H1 (cell line): ENCODE data around the gene SRPK3. TPM values are rescaled to one million over a fixed set of nuclear protein-coding genes. Genes with fewer than 3 reads are reported as not detected.

ENCODE experiments used
- CTCF ChIA-PET: fragments of 300-600 bp; sonication (Branson Sonifier 250); formaldehyde crosslinking; loops from one replicate; lab custom pipeline; 2021; ENCODE audit not compliant: partially characterized antibody; lab: Charles Lee
- POLR2A ChIA-PET: fragments of 300-600 bp; sonication (Branson Sonifier 250); formaldehyde crosslinking; loops from one replicate; lab custom pipeline; 2021; ENCODE audit warnings: inconsistent platforms; ENCODE audit not compliant: partially characterized antibody; lab: Charles Lee
- DNase-seq, 2 experiments: peaks; one replicate each; pipeline versions ENCODE4 v3.0.0 to v3.0.0-alpha.2; 2010 to 2022; ENCODE audit warnings: low spot score in 2 of 2, low read depth in 1 of 2, mixed read lengths in 1 of 2
- FAIRE-seq: peaks from 2 replicates; lab custom pipeline; 2011; peaks lifted over from hg19 to GRCh38; lab: Jason Lieb, UNC
- H2AFZ ChIP-seq: 2 replicates; pipeline ENCODE4 v1.8.1; 2012; ENCODE audit warnings: low read length, inconsistent platforms
- H2AK5ac ChIP-seq: 2 replicates; pipeline ENCODE4 v1.6.1; 2013; ENCODE audit warnings: low read depth, low read length
- H2BK120ac ChIP-seq: replicated peaks from 2 replicates; pipeline ENCODE3; 2013; ENCODE audit warnings: low read depth, low read length, inconsistent platforms
- H2BK12ac ChIP-seq: 2 replicates; pipeline ENCODE4 v1.6.1; 2013; ENCODE audit warnings: low read depth, low read length
- H2BK15ac ChIP-seq: 2 replicates; pipeline ENCODE4 v1.6.1; 2013; ENCODE audit warnings: low read length
- H2BK20ac ChIP-seq: 2 replicates; pipeline ENCODE4 v1.6.1; 2013; ENCODE audit warnings: low read length
- H2BK5ac ChIP-seq: 2 replicates; pipeline ENCODE4 v1.6.1; 2013; ENCODE audit warnings: low read depth, low read length
- H3K14ac ChIP-seq: 2 replicates; pipeline ENCODE4 v1.6.1; 2013; ENCODE audit warnings: inconsistent platforms; ENCODE audit not compliant: insufficient read length
- H3K18ac ChIP-seq: 2 replicates; pipeline ENCODE4 v1.6.1; 2013; ENCODE audit warnings: low read length; ENCODE audit errors: extremely low read depth
- H3K23ac ChIP-seq: 2 replicates; pipeline ENCODE4 v1.6.1; 2013; ENCODE audit warnings: inconsistent platforms; ENCODE audit not compliant: insufficient read length
- H3K23me2 ChIP-seq: 2 replicates; pipeline ENCODE4 v1.6.1; 2013; ENCODE audit warnings: low read depth, low read length
- H3K27ac ChIP-seq: 2 replicates; pipeline ENCODE4 v1.6.1; 2011; ENCODE audit warnings: low read depth, low read length, inconsistent platforms
- H3K27me3 ChIP-seq, 4 experiments: replicated peaks in 1 of 4; 1 replicate in 1 of 4; 2 replicates in 3 of 4; pipeline versions ENCODE4 v1.6.1 to v1.8.1; 2011 to 2013; ENCODE audit warnings: low read length in 3 of 4, mild to moderate bottlenecking in 3 of 4, inconsistent platforms in 2 of 4, mixed read lengths in 2 of 4, moderate library complexity in 1 of 4; ENCODE audit not compliant: control insufficient read depth in 3 of 4, insufficient read depth in 3 of 4; ENCODE audit errors: extremely low read depth in 1 of 4
- H3K36me3 ChIP-seq, 4 experiments: 2 replicates each; pipeline versions ENCODE4 v1.6.1 to v1.8.1; 2011 to 2013; ENCODE audit warnings: mild to moderate bottlenecking in 4 of 4, low read length in 3 of 4, moderate library complexity in 2 of 4, control low read depth in 1 of 4, inconsistent platforms in 1 of 4; ENCODE audit not compliant: insufficient read depth in 4 of 4, control insufficient read depth in 2 of 4
- H3K4ac ChIP-seq: replicated peaks from 2 replicates; pipeline ENCODE3; 2013; ENCODE audit warnings: low read length, low read depth, mixed read lengths, inconsistent platforms; ENCODE audit not compliant: insufficient read length
- H3K4me1 ChIP-seq, 4 experiments: replicated peaks in 1 of 4; 1 replicate in 1 of 4; 2 replicates in 3 of 4; pipeline versions ENCODE4 v1.6.1 to v1.8.1; 2011 to 2013; ENCODE audit warnings: low read length in 3 of 4, inconsistent platforms in 2 of 4, mixed read lengths in 1 of 4; ENCODE audit not compliant: insufficient read depth in 4 of 4, control insufficient read depth in 3 of 4
- H3K4me2 ChIP-seq, 2 experiments: 2 replicates each; pipeline versions ENCODE4 v1.6.1 to v1.8.1; 2011 to 2013; ENCODE audit warnings: low read depth in 2 of 2, low read length in 2 of 2, control low read depth in 1 of 2, inconsistent platforms in 1 of 2, mild to moderate bottlenecking in 1 of 2; ENCODE audit not compliant: insufficient read depth in 1 of 2
- H3K4me3 ChIP-seq, 4 experiments: fragments of 200-600, 300-600 bp in 1 of 4; sonication (generic), shearing (Covaris generic), sonication (Bioruptor Twin) in 1 of 4; 2 replicates each; pipeline versions ENCODE4 v1.5.1 to v1.8.1; 2011 to 2016; ENCODE audit warnings: low read length in 4 of 4, low read depth in 3 of 4, control low read depth in 2 of 4, inconsistent platforms in 2 of 4, mild to moderate bottlenecking in 2 of 4, mixed read lengths in 1 of 4, moderate library complexity in 1 of 4; ENCODE audit not compliant: insufficient read depth in 2 of 4; ENCODE audit errors: extremely low read depth in 1 of 4
- H3K56ac ChIP-seq: replicated peaks from 2 replicates; pipeline ENCODE3; 2013; ENCODE audit warnings: low read depth, mild to moderate bottlenecking, mixed read lengths, low read length, inconsistent platforms; ENCODE audit not compliant: insufficient read length
- H3K79me1 ChIP-seq: 2 replicates; pipeline ENCODE4 v1.6.1; 2013; ENCODE audit warnings: low read depth, low read length, control low read depth
- H3K79me2 ChIP-seq, 2 experiments: 2 replicates each; pipeline versions ENCODE4 v1.6.1 to v1.8.1; 2012 to 2013; ENCODE audit warnings: low read length in 2 of 2, mild to moderate bottlenecking in 2 of 2, inconsistent platforms in 1 of 2; ENCODE audit not compliant: insufficient read depth in 2 of 2, control insufficient read depth in 1 of 2
- H3K9ac ChIP-seq, 4 experiments: replicated peaks in 1 of 4; 1 replicate in 1 of 4; 2 replicates in 3 of 4; pipeline versions ENCODE4 v1.6.1 to v1.8.1; 2011 to 2013; ENCODE audit warnings: low read depth in 3 of 4, low read length in 3 of 4, control low read depth in 2 of 4, mild to moderate bottlenecking in 2 of 4, moderate library complexity in 2 of 4, inconsistent platforms in 1 of 4; ENCODE audit errors: extremely low read depth in 1 of 4
- H3K9me3 ChIP-seq, 2 experiments: 2 replicates each; pipeline versions ENCODE4 v1.6.1 to v1.8.1; 2012 to 2013; ENCODE audit warnings: mild to moderate bottlenecking in 2 of 2, moderate library complexity in 2 of 2, control low read depth in 1 of 2, inconsistent platforms in 1 of 2, low read depth in 1 of 2, low read length in 1 of 2, mixed read lengths in 1 of 2; ENCODE audit not compliant: insufficient read depth in 2 of 2
- H4K20me1 ChIP-seq, 2 experiments: replicated peaks in 1 of 2; 2 replicates each; pipeline versions ENCODE3 to v1.8.1; 2011 to 2013; ENCODE audit warnings: inconsistent platforms in 2 of 2, low read length in 2 of 2, mild to moderate bottlenecking in 1 of 2; ENCODE audit not compliant: insufficient read depth in 2 of 2, control insufficient read depth in 1 of 2
- H4K5ac ChIP-seq: 2 replicates; pipeline ENCODE4 v1.6.1; 2013; ENCODE audit warnings: low read length, low read depth, mixed read lengths, inconsistent platforms; ENCODE audit not compliant: insufficient read length
- H4K8ac ChIP-seq: 2 replicates; pipeline ENCODE4 v1.8.0; 2013; ENCODE audit warnings: mild to moderate bottlenecking, moderate library complexity, low read length, inconsistent platforms; ENCODE audit not compliant: insufficient read depth; ENCODE audit errors: extremely low read depth
- H4K91ac ChIP-seq: replicated peaks from 2 replicates; pipeline ENCODE3; 2013; ENCODE audit warnings: low read length, mixed read lengths, inconsistent platforms; ENCODE audit not compliant: insufficient read length
- BACH1 ChIP-seq: IDR thresholded peaks from 2 replicates; pipeline ENCODE4 v1.6.1; 2012; ENCODE audit warnings: low read length, improper control_type of control experiment
- CBX5 ChIP-seq: fragments of 300-800, 300-1000 bp; sonication (generic); IDR thresholded peaks from 2 replicates; pipeline ENCODE4 v1.7.1; 2016; ENCODE audit warnings: antibody characterized with exemption, low read length, low read depth
- EGR1 ChIP-seq: IDR thresholded peaks from 2 replicates; pipeline ENCODE4 v1.6.1; 2011; ENCODE audit warnings: low read depth, low read length, borderline replicate concordance
- SP4 ChIP-seq: IDR thresholded peaks from 2 replicates; pipeline ENCODE4 v1.6.1; 2012; ENCODE audit warnings: low read length, inconsistent platforms
- ZNF274 ChIP-seq: IDR thresholded peaks from 2 replicates; pipeline ENCODE4 v1.7.0; 2012; ENCODE audit warnings: low read length, borderline replicate concordance; ENCODE audit errors: extremely low read depth
- WGBS, 2 experiments: shearing (Covaris generic) in 1 of 2; methylation state at CpG; one replicate each; pipeline versions ENCODE4 v1.1.6 to v1.1.7; 2013 to 2015; ENCODE audit warnings: low lambda C conversion rate in 2 of 2, mixed read lengths in 2 of 2, inconsistent platforms in 1 of 2, low coverage in 1 of 2, missing lambda C conversion rate in 1 of 2; ENCODE audit not compliant: insufficient replicate concordance in 2 of 2, insufficient coverage in 1 of 2, insufficient read length in 1 of 2; ENCODE audit errors: extremely low coverage in 1 of 2, missing lambda C conversion rate in 1 of 2; 5-methylcytosine and 5-hydroxymethylcytosine counted together
- polyA plus RNA-seq, 7 experiments: library from polyadenylated mRNA; depleted of rRNA in 3 of 7; stranded (reverse) in 5 of 7; unstranded in 2 of 7; fragments of >200 nt in 5 of 7; fragments of 200-250 nt in 2 of 7; gene quantifications; 1 replicate in 5 of 7; 2 replicates in 1 of 7; 4 replicates in 1 of 7; pipeline versions ENCODE4 v1.2.1 to v1.2.3, GENCODE V29; 2011 to 2013; ENCODE audit warnings: missing spikeins in 2 of 7, mixed read lengths in 2 of 7
- total RNA-seq: library from RNA; stranded (reverse); fragmentation: NEBNext Ultra II Directional; extraction: Animal tissue kit (Norgen Biotek cat#: 25700); gene quantifications from 2 replicates; pipeline ENCODE4 v1.2.1, GENCODE V29; 2021
- TF ChIP-seq, protein P1 (sequence below), 3 experiments: IDR thresholded peaks; 1 replicate in 2 of 3; 2 replicates in 1 of 3; pipeline versions ENCODE4 v1.5.1 to v1.6.1; 2011; ENCODE audit warnings: low read length in 3 of 3, mild to moderate bottlenecking in 3 of 3, inconsistent platforms in 2 of 3, low read depth in 1 of 3, moderate library complexity in 1 of 3; ENCODE audit not compliant: insufficient read depth in 1 of 3; ENCODE audit errors: control extremely low read depth in 1 of 3

Gene SRPK3
- total and polyA plus RNA-seq, 2 of the 8 experiments (the other 6 are each of a cell fraction or from before 2014, with no cell fraction given) = not detected

DNA sequence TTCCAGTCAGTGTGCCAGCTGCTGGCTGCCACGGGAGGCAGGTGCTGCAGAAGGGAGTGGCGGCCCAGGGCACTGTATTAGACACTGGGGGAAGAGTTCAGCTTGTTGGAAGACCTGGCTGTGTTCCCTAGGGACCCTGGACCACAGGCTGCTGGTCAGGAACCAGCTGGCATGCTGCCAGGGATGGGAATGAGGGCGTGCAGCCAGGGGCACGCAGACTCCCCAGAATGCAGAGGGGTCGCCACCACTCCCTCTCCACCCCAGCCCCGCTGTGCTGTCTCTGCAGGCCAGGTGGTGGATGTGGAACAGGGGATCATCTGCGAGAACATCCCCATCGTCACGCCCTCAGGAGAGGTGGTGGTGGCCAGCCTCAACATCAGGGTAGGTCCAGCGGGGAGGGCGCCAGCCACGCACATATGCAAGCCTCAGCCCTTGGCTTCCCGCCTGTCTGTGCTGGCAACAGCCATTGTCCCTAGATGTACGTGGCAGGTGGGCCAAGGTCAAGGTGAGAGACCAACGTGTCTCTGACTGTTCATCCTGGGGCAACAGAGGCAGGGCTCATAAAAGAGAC, 43.9 kb upstream of the SRPK3 start:
- Histone ChIP-seq H3K9ac (no peak overlapping the region), H2BK12ac (no peak overlapping the region), H3K36me3 (no peaks in the 10 kb centered on the region), H3K79me1 (no peaks in the 10 kb centered on the region), H2BK120ac (no peak overlapping the region), H3K9me3 (no peaks in the 10 kb centered on the region), H4K20me1 (no peaks in the 10 kb centered on the region), H3K23me2 (no peaks in the 10 kb centered on the region), H4K5ac (no peak overlapping the region), H3K14ac (no peak overlapping the region), H3K18ac (no peak overlapping the region), H3K23ac (no peak overlapping the region), H3K4me3 (no peak overlapping the region), H3K4ac (no peak overlapping the region), H3K79me2 (no peaks in the 10 kb centered on the region), H2BK5ac (no peak overlapping the region), H4K91ac (no peak overlapping the region), H3K4me1 (peaks cover 0 to 4% (median 0%) of the 10 kb centered on the region in 4 experiments; a peak in 3 of 7 replicates), H2BK20ac (no peak overlapping the region), H3K56ac (no peak overlapping the region), H3K27me3 (no peaks in the 10 kb centered on the region), H3K4me2 (no peak overlapping the region), H4K8ac (no peak overlapping the region), H2BK15ac (no peak overlapping the region), H2AK5ac (no peak overlapping the region), H3K27ac (no peak overlapping the region), H2AFZ (no peak overlapping the region)
- no peak for FAIRE-seq
- ChIA-PET CTCF (interaction anchor here (1.0 to 1.6 kb wide), 4 partner anchors 8 to 169 kb away, joined by 3 to 4 read pairs (median 3); no protein-coding TSS in a partner anchor), POLR2A (interaction anchor here (1.0 kb wide), 1 partner anchor 10 kb away, joined by 5 read pairs; no protein-coding TSS in a partner anchor)
- TF ChIP-seq EGR1 (no peak), ZNF274 (no peak), BACH1 (no peak), CBX5 (no peak), SP4 (no peak)
- TF ChIP-seq, protein P1, sequence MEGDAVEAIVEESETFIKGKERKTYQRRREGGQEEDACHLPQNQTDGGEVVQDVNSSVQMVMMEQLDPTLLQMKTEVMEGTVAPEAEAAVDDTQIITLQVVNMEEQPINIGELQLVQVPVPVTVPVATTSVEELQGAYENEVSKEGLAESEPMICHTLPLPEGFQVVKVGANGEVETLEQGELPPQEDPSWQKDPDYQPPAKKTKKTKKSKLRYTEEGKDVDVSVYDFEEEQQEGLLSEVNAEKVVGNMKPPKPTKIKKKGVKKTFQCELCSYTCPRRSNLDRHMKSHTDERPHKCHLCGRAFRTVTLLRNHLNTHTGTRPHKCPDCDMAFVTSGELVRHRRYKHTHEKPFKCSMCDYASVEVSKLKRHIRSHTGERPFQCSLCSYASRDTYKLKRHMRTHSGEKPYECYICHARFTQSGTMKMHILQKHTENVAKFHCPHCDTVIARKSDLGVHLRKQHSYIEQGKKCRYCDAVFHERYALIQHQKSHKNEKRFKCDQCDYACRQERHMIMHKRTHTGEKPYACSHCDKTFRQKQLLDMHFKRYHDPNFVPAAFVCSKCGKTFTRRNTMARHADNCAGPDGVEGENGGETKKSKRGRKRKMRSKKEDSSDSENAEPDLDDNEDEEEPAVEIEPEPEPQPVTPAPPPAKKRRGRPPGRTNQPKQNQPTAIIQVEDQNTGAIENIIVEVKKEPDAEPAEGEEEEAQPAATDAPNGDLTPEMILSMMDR (IDR thresholded peaks at IDR 0.05; ENCODE audit: control extremely low read depth in 1 of 3, insufficient read depth in 1 of 3, low read depth in 1 of 3, low read length in 3 of 3) = no peak
- WGBS, 2 experiments = 89% methylated on average over 15 of the region's 15 CpGs; no CpG with 5 or more reads in 1 of the 2 experiments
- DNase-seq = no peak
